IMR-90 (cell line): ENCODE results near the gene LEO1. TPM values are rescaled to one million over a fixed set of nuclear protein-coding genes. Genes with fewer than 3 reads are reported as not detected.

Source experiments
- ATAC-seq: fragments of 200-7000 bp; cut with Tn5 transposase; 2 replicates; pipeline ENCODE4 v1.9.1; 2020; ENCODE audit warnings: low read depth, mild to moderate bottlenecking, moderate library complexity
- BruUV-seq: library from RNA; stranded (reverse); fragments of 400-500 nt; replicated peaks from 2 replicates; lab custom pipeline; 2021; lab: Mats Ljungman, UMichigan
- CTCF ChIA-PET: fragments of 300-600 bp; formaldehyde crosslinking; extraction: SDS; loops from one replicate; lab custom pipeline; 2021; ENCODE audit warnings: antibody characterized with exemption; lab: Yijun Ruan, JAX
- POLR2A ChIA-PET: fragments of 300-600 bp; sonication (Branson Sonifier 250); formaldehyde crosslinking; loops from one replicate; lab custom pipeline; 2022; ENCODE audit warnings: antibody characterized with exemption; ENCODE audit not compliant: unreplicated experiment; lab: Charles Lee
- DNase-seq: peaks from one replicate; pipeline ENCODE4 v3.0.0; 2013
- H2AFZ ChIP-seq: replicated peaks from 2 replicates; pipeline ENCODE3; 2013; ENCODE audit warnings: low read length, mild to moderate bottlenecking; ENCODE audit not compliant: poor library complexity
- H2AK5ac ChIP-seq: 2 replicates; pipeline ENCODE4 v1.6.1; 2013; ENCODE audit warnings: low read depth, low read length, inconsistent platforms
- H2AK9ac ChIP-seq: replicated peaks from 2 replicates; pipeline ENCODE3; 2013; ENCODE audit warnings: mild to moderate bottlenecking, low read depth, low read length, moderate library complexity; ENCODE audit not compliant: poor library complexity
- H2BK120ac ChIP-seq: 2 replicates; pipeline ENCODE4 v1.6.1; 2013; ENCODE audit warnings: low read depth, low read length, inconsistent platforms
- H2BK15ac ChIP-seq: 3 replicates; pipeline ENCODE4 v1.6.1; 2013; ENCODE audit warnings: low read depth, low read length, inconsistent platforms
- H2BK20ac ChIP-seq: 2 replicates; pipeline ENCODE4 v1.6.1; 2013; ENCODE audit warnings: low read depth, mild to moderate bottlenecking, inconsistent platforms, low read length, moderate library complexity
- H2BK5ac ChIP-seq: 2 replicates; pipeline ENCODE4 v1.6.1; 2013; ENCODE audit warnings: mild to moderate bottlenecking, low read depth, low read length, inconsistent platforms; ENCODE audit not compliant: poor library complexity, severe bottlenecking
- H3K14ac ChIP-seq: replicated peaks from 2 replicates; pipeline ENCODE4 v1.6.1; 2013; ENCODE audit warnings: low read depth, low read length, inconsistent platforms
- H3K18ac ChIP-seq: 2 replicates; pipeline ENCODE4 v1.6.1; 2013; ENCODE audit warnings: low read depth, low read length, control low read depth
- H3K23ac ChIP-seq: 2 replicates; pipeline ENCODE4 v1.6.1; 2013; ENCODE audit warnings: low read depth, low read length, inconsistent platforms
- H3K27ac ChIP-seq: 2 replicates; pipeline ENCODE4 v1.5.1; 2013; ENCODE audit warnings: mild to moderate bottlenecking, control low read depth, low read length; ENCODE audit not compliant: insufficient read depth
- H3K27me3 ChIP-seq: 2 replicates; pipeline ENCODE4 v1.6.1; 2013; ENCODE audit warnings: low read length; ENCODE audit not compliant: control insufficient read depth, insufficient read depth
- H3K36me3 ChIP-seq: 2 replicates; pipeline ENCODE4 v1.6.1; 2013; ENCODE audit warnings: low read length, mixed read lengths; ENCODE audit not compliant: control insufficient read depth, insufficient read depth
- H3K4ac ChIP-seq: 2 replicates; pipeline ENCODE4 v1.6.1; 2013; ENCODE audit warnings: low read depth, low read length, inconsistent platforms
- H3K4me1 ChIP-seq: 2 replicates; pipeline ENCODE4 v1.6.1; 2013; ENCODE audit warnings: low read length, mixed read lengths; ENCODE audit not compliant: control insufficient read depth, insufficient read depth
- H3K4me2 ChIP-seq: 2 replicates; pipeline ENCODE4 v1.6.1; 2013; ENCODE audit warnings: low read depth, mild to moderate bottlenecking, control low read depth, low read length, moderate library complexity
- H3K4me3 ChIP-seq: 2 replicates; pipeline ENCODE4 v1.5.1; 2013; ENCODE audit warnings: low read depth, mild to moderate bottlenecking, control low read depth, low read length, moderate library complexity; ENCODE audit not compliant: insufficient read depth
- H3K56ac ChIP-seq: 2 replicates; pipeline ENCODE4 v1.6.1; 2013; ENCODE audit warnings: low read length, inconsistent platforms; ENCODE audit not compliant: insufficient read depth; ENCODE audit errors: extremely low read depth
- H3K79me1 ChIP-seq, 2 experiments: 2 replicates each; pipeline ENCODE4 v1.6.1; 2013; ENCODE audit warnings: low read length in 2 of 2, inconsistent platforms in 1 of 2, low read depth in 1 of 2
- H3K9ac ChIP-seq: 2 replicates; pipeline ENCODE4 v1.6.1; 2013; ENCODE audit warnings: low read depth, low read length, control low read depth
- H3K9me1 ChIP-seq: 2 replicates; pipeline ENCODE4 v1.6.1; 2013; ENCODE audit warnings: low read length, inconsistent platforms; ENCODE audit not compliant: insufficient read depth
- H3K9me3 ChIP-seq: 2 replicates; pipeline ENCODE4 v1.6.1; 2013; ENCODE audit warnings: low read length; ENCODE audit not compliant: control insufficient read depth, insufficient read depth
- H4K20me1 ChIP-seq: 2 replicates; pipeline ENCODE4 v1.6.1; 2013; ENCODE audit warnings: low read length, inconsistent platforms; ENCODE audit not compliant: insufficient read depth
- H4K5ac ChIP-seq: 2 replicates; pipeline ENCODE4 v1.6.1; 2013; ENCODE audit warnings: mild to moderate bottlenecking, low read depth, low read length, control low read depth
- H4K8ac ChIP-seq, 2 experiments: 2 replicates each; pipeline ENCODE4 v1.6.1; 2013; ENCODE audit warnings: low read depth in 2 of 2, low read length in 2 of 2, control low read depth in 1 of 2, inconsistent platforms in 1 of 2
- H4K91ac ChIP-seq: 2 replicates; pipeline ENCODE4 v1.6.1; 2013; ENCODE audit warnings: low read depth, low read length, inconsistent platforms; ENCODE audit not compliant: insufficient read depth
- MAFK ChIP-seq: IDR thresholded peaks from 2 replicates; pipeline ENCODE4 v1.6.1; 2012; ENCODE audit warnings: low read depth, low read length, improper control_type of control experiment
- MAZ ChIP-seq: IDR thresholded peaks from 2 replicates; pipeline ENCODE4 v1.6.1; 2012; ENCODE audit warnings: low read depth, mild to moderate bottlenecking, low read length, improper control_type of control experiment, moderate library complexity, borderline replicate concordance
- WGBS, 2 experiments: methylation state at CpG; one replicate each; pipeline versions ENCODE4 v1.1.5 to v1.1.7; 2013; ENCODE audit warnings: missing lambda C conversion rate in 2 of 2; ENCODE audit not compliant: insufficient read length in 1 of 2; ENCODE audit errors: extremely low coverage in 2 of 2; 5-methylcytosine and 5-hydroxymethylcytosine counted together
- dilution Hi-C: fragments of 300-500 bp; cut with HindIII; formaldehyde crosslinking; loops from one replicate; pipeline ENCODE4 v1.14.3; 2018; ENCODE audit warnings: low sequenced_read_pairs; ENCODE audit not compliant: unreplicated experiment
- in situ Hi-C: fragments of 300-500 bp; cut with MboI; formaldehyde crosslinking; loops from 3 replicates; pipeline ENCODE4 v1.14.3; 2019; ENCODE audit warnings: low sequenced_read_pairs, inconsistent platforms, mixed read lengths
- intact Hi-C: fragments of 100-400 bp; cut with micrococcal nuclease; formaldehyde crosslinking; loops from 2 replicates; pipeline ENCODE4 v1.10.0; 2022
- polyA plus RNA-seq, 3 experiments: library from polyadenylated mRNA; depleted of rRNA; stranded (reverse); fragments of >200 nt; gene quantifications; 2 replicates each; pipeline ENCODE4 v1.2.3, GENCODE V29; 2012; ENCODE audit warnings: low replicate concordance in 1 of 3
- total RNA-seq: library from RNA; depleted of rRNA; stranded (reverse); fragments of >200 nt; gene quantifications from 2 replicates; pipeline ENCODE4 v1.2.3, GENCODE V29; 2012

LEO1 gene
- total and polyA plus RNA-seq, 2 of the 4 experiments (the other 2 are of a cell fraction): 9.0 to 11.5 TPM

DNA sequence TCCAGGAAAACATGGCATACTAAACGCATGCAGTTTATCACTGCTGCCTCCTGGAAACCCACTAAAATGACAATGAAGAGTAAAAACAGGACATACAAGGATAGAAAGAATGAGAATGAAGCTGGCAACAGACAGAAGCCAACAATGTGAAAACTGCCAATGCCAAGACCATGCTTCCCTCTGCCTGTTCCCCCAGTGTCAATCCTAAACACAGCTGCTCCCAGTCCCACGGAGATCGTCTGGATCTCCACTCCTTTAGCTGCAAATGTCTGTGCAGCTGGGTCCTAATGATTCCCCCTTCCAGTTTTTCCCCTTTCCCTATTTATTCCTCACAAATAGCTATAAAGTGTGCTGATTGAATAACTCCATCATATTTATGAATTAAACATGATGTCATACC lies 16.1 kb downstream of the LEO1 start:
- Histone ChIP-seq H3K9me1 (no peaks in the 10 kb centered on the region), H4K91ac (no peak overlapping the region), H2AFZ (no peak overlapping the region), H4K8ac (no peak overlapping the region), H3K36me3 (peaks cover 37% of the 10 kb centered on the region), H3K14ac (no peak overlapping the region), H2AK9ac (no peak overlapping the region), H2BK20ac (no peak overlapping the region), H3K18ac (no peak overlapping the region), H2AK5ac (no peak overlapping the region), H2BK5ac (no peak overlapping the region), H3K9me3 (no peaks in the 10 kb centered on the region), H3K23ac (no peak overlapping the region), H4K20me1 (no peaks in the 10 kb centered on the region), H3K4me3 (no peak overlapping the region), H4K5ac (no peak overlapping the region), H2BK15ac (no peak overlapping the region), H3K4ac (no peak overlapping the region), H3K27ac (no peak overlapping the region), H3K9ac (no peak overlapping the region), H3K56ac (no peak overlapping the region), H3K27me3 (no peaks in the 10 kb centered on the region), H3K79me1 (peaks cover 0 to 4% of the 10 kb centered on the region in 2 experiments; a peak in 1 of 4 replicates), H3K4me1 (no peaks in the 10 kb centered on the region), H3K4me2 (no peak overlapping the region), H2BK120ac (no peak overlapping the region)
- dilution Hi-C loops (no loop called here), in situ Hi-C loops (no loop called here), intact Hi-C loops (no loop called here)
- 100% methylated on average over 1 of the region's 3 CpGs; no CpG with 5 or more reads in 1 of the 2 experiments for WGBS, 2 experiments
- ATAC-seq (no peak), DNase-seq (no peak)
- TF ChIP-seq MAZ (no peak), MAFK (no peak)
- no TSS peak for BruUV-seq
- CTCF ChIA-PET: no interaction called here
- POLR2A ChIA-PET: no interaction called here
